ENCODE results near the gene KNTC1.
"Not testable (repeated sequence)": the region's sequence is repeated elsewhere in the genome, so short reads cannot be mapped to it uniquely, and the experiment has no call there.

KNTC1 gene

DNA sequence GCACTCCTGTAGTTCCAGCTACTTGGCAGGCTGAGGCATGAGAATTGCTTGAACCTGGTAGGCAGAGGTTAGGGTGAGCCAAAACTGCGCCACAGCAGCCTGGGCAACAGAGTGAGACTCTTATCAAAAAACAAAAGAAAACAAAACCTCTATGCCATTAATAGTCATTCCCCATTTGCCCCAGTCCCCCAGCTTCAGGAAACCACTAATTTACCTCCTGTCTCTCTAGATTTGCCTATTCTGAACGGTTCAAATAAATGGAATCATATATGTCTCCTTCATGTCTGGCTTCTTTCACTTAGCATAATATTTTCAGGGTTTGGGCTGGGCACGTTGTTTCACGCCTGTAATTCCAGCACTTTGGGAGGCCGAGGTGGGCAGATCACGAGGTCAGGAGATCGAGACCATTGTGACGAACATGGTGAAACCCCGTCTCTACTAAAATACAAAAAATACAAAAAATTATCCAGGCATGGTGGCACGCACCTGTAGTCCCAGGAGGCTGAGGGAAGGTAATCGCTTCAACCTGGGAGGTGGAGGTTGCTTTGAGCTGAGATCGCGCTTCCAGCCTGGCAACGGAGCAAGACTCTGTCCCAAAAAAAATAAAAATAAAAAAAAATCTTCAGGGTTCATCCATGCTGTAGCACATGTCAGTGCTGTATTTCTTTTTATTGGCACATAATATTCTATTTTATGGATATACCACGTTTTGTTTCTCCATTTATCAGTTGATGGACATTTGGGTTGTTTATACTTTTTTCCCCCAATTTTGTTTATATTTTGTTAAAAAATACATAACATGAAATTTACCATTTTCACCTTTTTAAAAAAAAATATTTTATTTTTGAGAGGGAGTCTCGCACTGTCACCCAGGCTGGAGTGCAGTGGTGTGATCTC, 31.9 kb downstream of the KNTC1 start:
- DNase-seq: no peak

DNA sequence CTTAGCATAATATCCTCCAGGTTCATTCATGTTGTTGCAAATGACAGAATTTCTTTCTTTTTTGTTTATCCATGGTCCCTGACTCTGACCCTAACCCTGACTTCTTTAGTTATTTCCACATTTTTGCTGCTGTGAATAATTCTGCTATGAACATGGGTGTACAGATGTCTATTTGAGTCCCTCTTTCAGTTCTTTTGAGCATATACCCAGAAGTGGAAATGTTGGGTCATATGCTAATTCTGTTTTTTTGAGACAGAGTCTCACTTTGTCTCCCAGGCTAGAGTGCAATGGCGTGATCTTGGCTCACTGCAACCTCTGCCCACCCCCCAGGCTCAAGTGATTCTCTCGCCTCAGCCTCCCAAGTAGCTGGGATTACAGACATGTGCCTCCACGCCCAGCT, 33.1 kb downstream of the KNTC1 start:
- no peak for DNase-seq

DNA sequence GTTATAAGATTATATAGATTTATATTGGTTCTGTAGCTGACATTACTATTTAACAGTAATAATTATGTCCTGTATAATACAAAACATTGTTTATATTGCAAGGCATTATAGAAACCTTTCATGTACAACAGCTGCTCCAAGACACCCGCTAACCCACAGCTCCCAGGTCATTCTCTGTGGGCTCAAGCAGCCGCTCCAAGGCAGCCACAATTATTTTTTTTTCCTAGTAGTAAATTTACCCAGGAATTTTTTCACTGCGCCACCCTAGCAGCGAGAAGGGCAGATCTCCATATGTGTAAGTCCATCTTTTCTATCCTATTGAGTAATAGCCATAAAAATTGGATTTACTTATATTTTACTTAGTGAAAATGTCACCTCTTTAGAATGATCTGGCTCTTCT, 36.3 kb downstream of the KNTC1 start:
- DNase-seq: no peak

DNA sequence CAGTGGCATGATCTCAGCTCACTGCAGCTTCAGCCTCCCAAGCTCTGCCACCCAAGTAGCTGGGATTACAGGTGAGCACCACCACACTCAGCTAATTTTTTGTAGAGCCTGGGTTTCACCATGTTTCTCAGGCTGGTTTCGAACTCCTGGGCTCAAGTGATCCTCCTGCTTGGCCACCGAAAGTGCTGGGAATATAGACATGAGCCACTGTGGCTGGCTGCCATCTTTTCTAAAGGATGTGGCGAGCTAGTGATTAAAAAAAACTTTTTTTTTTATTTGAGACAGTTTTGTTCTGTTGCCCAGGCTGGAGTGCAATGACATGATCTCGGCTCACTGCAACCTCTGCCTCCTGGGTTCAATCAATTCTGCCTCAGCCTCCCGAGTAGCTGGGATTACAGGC, 39.8 kb downstream of the KNTC1 start:
- not testable (repeated sequence) for DNase-seq

DNA sequence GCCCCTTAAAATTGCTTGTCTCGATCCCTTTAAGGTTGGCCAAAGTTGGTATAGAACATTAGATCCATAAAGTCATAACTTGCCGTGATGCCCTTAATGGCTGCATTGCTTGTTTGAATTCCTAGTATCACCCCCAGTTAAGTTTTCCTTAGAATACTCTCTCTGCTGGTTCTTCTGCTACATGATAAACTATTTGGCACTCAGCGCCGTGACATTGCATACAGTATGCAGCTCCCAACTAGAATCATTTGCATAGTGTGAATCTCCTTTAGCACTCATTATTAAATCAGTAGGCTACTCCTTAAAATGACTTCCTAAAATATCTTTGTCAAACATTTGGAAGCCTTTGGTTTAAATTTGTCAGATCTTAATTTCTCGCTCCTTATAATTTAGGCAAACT, 42.2 kb downstream of the KNTC1 start:
- DNase-seq: no peak

DNA sequence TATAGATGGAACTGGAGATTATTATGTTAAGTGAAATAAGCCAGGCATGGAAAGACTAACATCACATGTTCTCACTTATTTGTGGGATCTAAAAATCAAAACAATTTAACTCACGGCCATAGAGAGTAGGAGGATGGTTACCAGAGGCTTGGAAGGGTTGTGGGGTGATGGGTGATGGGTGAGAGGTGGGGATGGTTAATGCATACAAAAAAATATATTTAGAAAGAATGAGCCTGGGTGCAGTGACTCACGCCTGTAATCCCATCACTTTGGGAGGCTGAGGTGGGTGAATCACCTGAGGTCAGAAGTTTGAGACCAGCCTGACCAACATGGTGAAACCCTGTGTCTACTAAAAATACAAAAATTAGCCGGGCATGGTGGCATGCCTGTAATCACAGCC, 43.0 kb downstream of the KNTC1 start:
- DNase-seq: not testable (repeated sequence)

DNA sequence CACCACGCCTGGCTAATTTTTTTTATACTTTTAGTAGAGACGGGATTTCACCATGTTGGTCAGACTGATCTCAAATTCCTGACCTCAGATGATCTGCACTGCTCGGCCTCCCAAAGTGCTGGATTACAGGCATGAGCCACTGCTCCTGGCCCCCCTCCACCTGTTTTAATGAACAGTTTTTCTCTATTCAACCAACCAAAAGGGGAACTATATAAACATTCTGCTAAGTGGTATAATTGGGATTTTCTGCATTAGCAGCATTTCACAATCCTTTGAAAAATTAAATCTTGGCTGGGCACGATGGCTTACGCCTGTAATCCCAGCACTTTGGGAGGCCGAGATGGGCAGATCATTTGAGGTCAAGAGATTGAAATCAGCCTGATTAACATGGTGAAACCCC, 44.8 kb downstream of the KNTC1 start:
- DNase-seq: no peak

DNA sequence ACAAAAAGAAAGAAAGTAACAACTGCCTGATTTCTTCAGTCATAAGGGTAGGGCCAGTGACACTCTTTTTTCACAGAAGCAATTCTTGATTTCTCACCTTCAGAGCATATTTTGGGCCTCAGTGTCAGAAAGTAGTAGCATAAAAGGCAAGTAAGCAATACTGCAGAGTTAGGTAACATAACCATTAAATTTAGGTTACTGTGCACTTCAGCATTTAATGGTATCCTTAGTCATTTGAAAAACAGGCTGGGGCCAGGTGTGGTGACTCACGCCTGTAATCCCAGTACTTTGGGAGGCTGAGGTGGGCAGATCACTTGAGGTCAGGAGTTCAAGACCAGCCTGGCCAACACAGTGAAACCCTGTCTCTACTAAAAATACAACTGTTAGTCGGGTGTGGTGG, 56.2 kb downstream of the KNTC1 start:
- DNase-seq: not testable (repeated sequence)

DNA sequence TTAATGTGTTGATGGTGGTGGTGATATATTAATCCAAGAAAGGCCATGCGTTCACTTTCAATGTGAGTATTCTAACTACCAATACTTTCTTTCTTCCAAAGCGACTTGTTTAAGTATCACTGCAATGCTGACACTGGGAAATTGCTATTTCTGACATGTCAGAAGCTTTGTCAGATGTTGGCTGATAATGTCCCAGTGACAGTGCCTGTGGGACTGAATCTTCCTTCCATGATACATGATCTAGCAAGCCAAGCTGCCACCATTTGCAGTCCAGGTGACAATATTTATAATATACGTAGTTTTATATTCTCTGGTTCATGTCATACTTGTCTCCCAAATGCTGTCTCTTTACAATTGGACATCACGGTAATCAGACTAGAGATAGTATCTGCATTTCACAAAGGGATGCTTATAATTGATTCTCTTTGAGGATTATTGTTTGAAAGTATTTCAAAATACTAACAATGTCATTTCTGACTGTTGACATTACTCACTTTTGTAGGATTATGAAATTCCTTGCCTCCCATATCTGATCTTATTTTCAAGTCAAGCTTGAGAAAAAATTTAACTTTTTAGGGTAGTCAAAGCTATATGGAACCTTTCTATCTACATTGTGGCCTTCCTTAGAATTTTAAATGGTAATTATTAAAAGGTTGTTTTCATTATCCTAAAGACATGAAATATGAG, 57.3 kb downstream of the KNTC1 start:
- no peak for DNase-seq

DNA sequence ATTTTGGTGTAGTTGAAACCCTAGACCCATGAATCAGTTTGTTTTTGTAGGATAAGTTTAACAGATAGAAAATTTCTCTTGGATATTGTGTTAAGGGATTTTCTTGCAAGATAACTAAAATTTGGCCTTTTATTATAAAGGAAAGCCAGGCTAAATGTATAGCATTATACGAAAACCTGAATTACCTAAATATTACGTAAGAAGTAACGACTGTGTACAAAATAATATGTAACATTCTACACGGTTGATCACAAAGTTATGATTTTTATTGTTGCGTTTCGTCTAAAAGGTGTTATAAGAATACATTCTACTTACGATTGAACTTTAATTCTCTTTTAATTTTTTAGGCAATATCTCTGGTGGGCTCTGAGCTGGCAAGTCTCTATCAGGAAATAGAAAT, 63.9 kb downstream of the KNTC1 start:
- no peak for DNase-seq

DNA sequence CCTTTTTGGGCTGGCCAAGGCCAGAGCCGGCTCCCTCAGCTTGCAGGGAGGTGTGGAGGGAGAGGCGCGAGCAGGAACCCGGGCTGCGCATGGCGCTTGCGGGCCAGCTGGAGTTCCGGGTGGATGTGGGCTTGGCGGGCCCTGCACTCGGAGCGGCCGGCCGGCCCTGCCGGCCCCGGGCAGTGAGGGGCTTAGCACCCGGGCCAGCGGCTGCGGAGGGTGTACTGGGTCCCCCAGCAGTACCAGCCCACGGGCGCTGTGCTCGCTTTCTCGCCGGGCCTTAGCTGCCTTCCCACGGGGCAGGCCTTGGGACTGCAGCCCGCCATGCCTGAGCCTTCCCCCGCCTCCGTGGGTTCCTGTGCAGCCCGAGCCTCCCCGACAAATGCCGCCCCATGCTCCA, 64.9 kb downstream of the KNTC1 start:
- not testable (repeated sequence) for DNase-seq

DNA sequence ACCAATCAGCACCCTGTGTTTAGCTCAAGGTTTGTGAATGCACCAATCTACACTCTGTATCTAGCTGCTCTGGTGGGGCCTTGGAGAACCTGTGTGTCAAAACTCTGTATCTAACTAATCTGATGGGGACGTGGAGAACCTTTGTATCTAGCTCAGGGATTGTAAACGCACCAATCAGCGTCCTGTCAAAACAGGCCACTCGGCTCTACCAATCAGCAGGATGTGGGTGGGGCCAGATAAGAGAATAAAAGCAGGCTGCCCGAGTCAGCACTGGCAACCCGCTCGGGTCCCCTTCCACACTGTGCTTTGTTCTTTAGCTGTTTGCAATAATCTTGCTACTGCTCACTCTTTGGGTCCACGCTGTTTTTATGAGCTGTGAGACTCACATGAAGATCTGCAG, 65.5 kb downstream of the KNTC1 start:
- not testable (repeated sequence) for DNase-seq

DNA sequence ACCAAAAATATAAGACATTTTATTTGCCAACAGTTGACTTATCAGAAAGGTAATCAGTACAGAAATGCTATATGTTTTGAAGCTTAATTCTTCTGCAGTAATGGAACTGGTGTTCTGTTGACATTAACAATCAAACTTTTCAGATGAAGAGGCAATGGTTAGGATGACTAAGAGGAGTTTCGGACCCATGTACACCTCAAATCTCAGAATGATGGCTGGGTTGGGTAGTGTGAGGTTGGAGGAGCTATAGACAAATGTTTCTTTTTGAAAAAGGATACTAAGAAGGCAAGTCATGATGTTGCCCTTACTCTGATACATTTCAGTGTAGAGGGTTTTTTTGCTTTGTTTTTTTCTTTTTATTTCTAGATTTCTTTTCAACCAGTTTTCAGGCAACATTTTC, 66.9 kb downstream of the KNTC1 start:
- DNase-seq: no peak

DNA sequence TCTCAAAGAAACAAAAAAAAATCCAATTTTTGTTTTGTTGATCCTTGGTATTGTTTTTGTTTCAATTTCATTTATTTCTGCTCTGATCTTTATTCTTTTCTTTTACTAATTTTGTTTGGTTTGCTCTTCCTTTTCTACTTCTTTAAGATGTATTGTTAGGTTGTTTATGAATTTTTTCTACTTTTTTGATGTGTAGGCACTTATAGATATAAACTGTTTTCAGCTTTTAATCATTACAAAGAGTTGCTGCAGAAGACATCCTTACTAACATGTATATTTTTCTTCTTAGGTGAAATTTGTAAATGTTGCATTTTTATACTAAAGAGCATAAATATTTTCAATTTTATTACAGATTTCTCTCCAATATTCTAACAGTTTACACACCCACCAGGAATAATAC, 69.8 kb downstream of the KNTC1 start:
- DNase-seq: no peak

DNA sequence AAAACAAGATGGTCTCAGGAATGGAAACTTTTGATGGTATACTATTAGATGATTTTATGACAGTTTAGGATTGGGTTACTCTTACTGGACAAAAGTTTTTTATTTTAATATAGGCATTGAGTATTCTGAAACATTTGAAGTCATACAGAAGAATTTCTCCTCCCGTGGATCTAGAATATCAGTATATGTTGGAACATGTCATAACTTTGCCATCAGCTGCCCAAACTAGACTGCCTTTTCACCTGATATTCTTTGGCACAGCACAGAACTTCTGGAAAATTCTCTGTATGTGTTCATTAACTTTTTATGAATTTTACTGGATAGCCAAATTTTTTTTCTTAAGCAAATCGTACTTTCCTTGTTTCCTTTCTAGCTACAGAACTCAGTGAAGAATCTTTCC, 75.4 kb downstream of the KNTC1 start:
- DNase-seq: no peak

DNA sequence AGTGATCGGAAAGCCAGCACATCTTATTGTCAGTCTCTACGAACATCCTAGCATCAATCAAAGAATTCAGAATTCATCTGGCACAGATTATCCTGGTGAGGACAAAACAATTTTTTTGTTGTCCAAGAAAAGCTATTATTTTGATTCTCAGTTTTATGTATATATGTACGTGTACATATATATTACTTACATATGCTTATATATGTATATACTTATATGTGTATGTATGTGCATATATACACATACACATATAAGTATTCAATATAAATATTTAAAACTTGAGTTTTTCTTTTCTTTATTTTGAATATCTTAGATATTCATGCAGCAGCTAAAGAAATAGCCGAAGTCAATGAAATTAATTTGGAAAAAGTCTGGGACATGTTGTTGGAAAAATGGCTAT, 77.9 kb downstream of the KNTC1 start:
- DNase-seq: no peak

DNA sequence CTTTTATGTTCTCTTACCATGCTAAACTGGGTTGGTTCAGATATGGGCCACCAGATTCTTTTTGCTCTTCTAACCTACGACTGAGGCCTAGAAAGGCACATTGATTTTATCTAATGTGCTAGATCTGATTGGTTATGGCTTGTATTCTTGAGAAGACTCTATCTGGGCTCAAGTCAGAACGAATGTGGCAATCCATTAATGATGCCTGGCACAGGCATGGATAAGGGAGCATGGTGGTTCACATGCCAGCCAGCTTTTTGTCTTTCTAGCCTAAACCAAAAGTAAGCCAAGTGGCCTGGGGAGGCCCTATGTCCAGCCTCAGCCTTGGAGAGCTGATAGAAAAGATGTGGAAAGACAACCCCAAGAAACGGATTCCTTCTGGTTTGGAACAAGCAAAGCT, 82.7 kb downstream of the KNTC1 start:
- no peak for DNase-seq

DNA sequence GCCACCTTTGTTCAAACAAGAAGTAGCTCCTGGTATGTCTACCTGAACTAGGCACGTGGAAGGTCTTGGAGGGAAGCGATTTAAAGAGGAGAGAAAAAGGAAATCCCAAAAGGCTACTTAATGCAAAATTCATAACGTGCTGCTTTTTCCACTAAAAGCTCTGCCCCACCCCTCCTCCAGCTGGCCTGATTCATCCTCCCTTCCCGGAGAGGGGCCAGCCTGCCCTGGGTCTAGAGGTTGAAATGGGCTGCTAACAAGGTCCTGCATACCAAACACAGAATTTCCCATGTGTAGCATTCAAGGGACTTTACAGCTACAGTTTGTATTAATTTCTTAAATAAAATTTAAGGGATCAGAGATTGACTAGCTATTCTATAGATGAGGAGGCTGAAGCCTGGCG, 83.2 kb downstream of the KNTC1 start:
- DNase-seq: no peak

DNA sequence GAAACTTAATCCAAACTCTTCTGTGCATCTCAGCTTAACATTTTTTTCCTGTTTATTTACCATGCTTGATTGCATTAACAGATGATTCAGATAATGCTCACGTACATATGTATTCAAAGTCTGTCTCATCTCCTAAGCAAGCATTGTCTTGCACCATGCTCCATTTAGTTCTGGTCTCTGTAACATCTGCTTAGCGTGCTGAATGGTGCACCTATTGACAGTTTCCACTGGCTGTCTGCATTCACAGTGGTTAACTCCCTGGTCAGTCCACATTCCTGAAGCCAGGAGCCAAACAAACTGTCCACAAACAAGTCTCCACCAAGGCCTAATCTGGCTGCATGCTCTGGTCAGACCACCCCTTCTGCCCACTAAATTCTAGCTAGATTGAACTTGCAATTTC, 83.9 kb downstream of the KNTC1 start:
- no peak for DNase-seq

DNA sequence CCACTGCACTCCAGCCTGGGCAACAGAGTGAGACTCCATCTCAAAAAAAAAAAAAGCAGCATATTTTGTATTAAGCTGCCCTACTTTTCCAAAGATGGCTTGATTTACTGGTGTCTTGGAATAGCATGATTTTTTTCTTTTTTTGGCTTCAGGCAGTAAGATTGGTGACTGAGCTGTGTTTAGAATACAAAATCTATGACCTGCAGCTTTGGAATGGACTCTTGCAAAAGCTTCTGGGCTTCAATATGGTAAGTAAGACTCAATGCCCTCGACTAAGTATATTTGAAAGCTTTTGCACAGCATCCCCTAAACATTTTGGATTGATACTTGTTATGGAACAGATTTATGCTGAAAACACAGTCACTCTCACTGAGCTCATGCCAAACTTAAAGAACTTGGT, 87.8 kb downstream of the KNTC1 start:
- no peak for DNase-seq

DNA sequence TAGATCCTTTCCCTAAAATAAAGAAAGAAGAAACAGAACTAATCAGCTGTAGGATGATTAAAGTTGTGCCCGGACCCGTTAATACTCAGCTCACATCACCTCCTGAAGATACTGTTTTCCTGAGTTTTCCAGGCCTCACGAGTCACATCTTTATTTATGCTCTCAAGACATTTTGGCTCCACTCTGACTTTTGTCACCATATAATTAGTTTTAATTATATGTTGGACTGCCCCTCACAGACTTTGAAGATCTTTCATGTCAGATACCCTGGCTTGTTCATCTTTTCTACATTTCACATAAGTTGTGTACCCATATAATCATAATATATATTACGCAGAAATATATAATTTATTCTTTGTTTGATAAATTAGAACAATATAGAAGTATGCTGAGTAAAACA, 88.7 kb downstream of the KNTC1 start:
- no peak for DNase-seq

DNA sequence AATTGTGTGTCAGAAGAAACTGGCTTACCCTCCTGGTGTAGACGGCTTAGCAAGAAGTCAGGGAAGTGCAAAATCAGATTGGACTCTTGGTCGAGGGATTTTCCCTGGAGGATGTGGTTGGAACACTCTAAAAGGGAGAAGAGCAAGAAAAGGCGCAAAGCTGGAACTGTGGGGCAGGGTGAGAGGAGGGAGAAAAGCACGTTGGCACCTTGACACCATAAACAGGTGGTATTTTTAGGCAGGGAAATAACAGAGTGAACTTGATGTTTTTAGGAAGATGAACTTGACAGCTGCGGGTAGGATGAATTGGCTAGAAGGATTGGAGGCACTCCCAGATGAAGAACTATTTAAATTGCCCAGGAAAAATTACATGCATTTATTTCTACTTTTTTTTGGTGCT, 108.4 kb downstream of the KNTC1 start:
- DNase-seq: no peak

DNA sequence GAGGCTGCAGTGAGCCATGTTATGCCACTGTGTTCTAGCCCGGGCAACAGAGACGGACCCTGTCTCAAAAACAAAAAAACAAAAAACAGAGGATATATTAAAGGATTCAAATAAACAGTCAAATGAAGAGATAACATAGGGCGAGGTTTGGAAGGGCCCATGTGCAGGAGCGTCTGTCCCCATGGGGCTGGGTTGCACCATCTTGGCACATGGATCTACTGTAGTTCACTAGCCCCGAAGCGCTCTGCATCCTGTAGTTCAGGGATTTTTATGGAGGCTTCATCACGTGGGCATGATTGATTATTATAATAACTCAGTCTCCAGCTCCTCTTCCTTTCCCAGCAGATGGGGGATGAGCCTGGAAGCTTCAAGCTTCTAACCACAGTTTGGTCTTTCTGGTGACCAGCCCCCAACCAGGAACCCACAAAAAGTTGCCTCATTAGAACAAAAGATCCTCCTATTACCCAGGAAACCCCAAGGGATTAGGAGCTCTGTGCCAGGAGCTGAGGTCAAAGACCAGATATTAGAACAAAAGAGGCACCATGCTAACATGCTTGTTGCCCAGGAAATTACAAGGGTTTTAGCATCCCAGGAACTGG, 116.3 kb downstream of the KNTC1 start:
- DNase-seq: no peak
